GM10847 (cell line): Measurements from ENCODE around the gene PRRX1.

Experiments used
- POLR2A ChIP-seq: IDR thresholded peaks from 2 replicates; pipeline ENCODE4 v1.6.1; 2011; ENCODE audit not compliant: insufficient read length; ENCODE audit errors: extremely low read depth

The PRRX1 gene

GRCh38 chr1:170664093-170664827 is at the start of gene PRRX1:
PRRX1 (plus strand) TSS chr1:170664131; CDS start chr1:170664219, 88 bp downstream.
- no peak for TF ChIP-seq POLR2A

- TF ChIP-seq POLR2A = no peak
These were observed 46.2 kb upstream of the PRRX1 start for GRCh38 chr1:170617591-170618330.

- TF ChIP-seq POLR2A = no peak
These were observed 45.5 kb upstream of the PRRX1 start for GRCh38 chr1:170618421-170618820.

GRCh38 chr1:170619241-170620028 is 44.5 kb upstream of the PRRX1 start:
- TF ChIP-seq POLR2A = no peak

DNA sequence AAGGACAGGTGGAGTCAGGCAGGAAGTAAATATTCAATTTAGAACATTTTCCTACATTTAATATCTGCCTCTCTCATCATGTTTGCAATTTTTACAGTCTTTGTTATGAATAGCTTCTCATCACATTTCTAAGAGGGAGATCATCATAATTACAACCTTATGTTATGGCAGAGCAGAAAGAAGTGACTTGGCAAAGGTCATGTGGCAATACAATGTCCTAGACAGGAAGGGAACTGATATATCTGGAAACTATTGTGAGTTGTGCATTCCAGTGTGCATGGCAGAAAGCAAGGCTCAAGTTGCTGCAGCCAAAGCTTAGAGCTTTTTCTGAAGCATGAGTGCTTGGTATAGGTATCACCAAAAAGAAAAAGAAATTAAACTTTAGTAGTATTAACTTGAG is 43.8 kb upstream of the PRRX1 start:
- TF ChIP-seq POLR2A = no peak

GRCh38 chr1:170623171-170623570 is 40.8 kb upstream of the PRRX1 start:
- no peak for TF ChIP-seq POLR2A

GRCh38 chr1:170624146-170624545 is 39.8 kb upstream of the PRRX1 start:
- TF ChIP-seq POLR2A = no peak

DNA sequence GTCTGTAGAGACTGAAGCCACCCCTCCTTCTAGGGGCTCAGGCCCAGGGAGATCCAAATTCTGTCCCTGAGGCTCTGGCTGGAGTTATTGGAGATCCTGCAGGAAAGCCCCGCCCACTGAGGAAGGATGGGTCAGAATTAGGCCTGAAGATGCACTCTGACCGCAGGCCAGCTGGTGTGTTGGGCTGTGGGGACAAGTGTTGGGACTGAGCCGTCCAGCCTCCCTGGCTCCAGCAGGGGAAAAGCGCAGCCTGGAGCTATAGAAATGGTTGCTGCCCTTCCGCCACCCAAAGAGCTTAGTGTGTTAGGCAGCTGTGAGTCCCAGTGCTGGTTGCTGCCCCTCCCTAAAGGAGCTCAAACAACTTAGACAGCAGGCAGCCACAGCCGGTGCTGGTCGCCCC is 33.0 kb upstream of the PRRX1 start:
- TF ChIP-seq POLR2A = no peak

- TF ChIP-seq POLR2A = no peak
These were observed 29.6 kb upstream of the PRRX1 start for GRCh38 chr1:170634293-170634692.

DNA sequence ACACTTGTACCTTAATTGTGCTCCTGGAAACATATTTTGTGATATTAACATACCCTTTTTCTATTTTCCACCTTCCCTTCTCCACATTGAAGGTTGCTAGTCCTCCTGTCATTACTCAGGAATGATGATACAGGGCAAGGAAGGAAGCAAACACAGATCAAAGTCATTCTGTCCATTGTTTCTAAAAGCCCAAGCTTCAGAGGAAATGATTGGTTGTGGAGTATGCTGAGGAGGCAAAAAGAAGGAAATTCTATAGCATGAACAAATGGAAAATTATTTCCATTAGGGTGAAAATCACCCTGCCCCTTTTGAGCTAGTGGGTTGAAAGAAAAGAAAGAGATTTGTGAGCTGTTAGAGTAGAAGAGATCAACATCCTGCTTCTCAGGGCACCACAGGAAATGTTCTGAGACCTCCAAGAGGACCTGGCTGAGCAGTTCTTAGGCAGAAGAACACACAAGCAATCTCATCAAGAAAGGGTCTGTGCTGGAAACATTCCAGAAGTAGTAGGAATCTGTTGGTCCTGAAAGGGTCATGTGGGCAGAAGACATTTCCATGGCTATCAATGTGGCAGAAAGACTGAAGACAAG is 29.0 kb upstream of the PRRX1 start:
- no peak for TF ChIP-seq POLR2A

DNA sequence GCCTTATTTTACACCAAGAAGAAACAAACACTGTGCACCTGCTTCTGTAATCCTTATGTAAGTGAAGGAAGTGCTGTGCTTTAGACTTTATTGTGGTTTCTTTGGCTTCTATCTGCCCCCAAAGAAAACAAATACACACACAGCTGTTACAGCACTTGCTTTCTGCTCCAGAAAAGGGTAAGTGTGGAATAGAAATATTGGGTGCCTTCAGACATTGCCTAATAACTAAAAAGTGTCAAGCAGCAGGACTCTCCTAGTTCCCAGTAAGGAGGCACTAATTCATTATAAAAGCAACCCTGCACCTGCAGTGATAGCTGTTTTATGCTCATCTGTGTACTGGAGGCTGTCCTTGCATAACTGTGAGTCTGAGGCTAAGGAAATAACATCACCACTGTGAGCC is 23.4 kb upstream of the PRRX1 start:
- TF ChIP-seq POLR2A = no peak

GRCh38 chr1:170657275-170657853 is 6.6 kb upstream of the PRRX1 start:
- no peak for TF ChIP-seq POLR2A

GRCh38 chr1:170659399-170660035 is 4.4 kb upstream of the PRRX1 start:
- no peak for TF ChIP-seq POLR2A

GRCh38 chr1:170660281-170660713 is 3.6 kb upstream of the PRRX1 start:
- no peak for TF ChIP-seq POLR2A
